ENCODE measurements around the gene TFF3. TPM values are rescaled to one million over a fixed set of nuclear protein-coding genes. Genes with fewer than 3 reads are reported as not detected.

TFF3 gene
- total RNA-seq, 2 experiments from 2014 or later = not detected

GRCh38 chr21:42272984-42273600 is 42.1 kb downstream of the TFF3 start:
- H3K36me3 ChIP-seq (ENCODE audit: insufficient read depth, low read length) = peaks cover 58% of the 10 kb centered on the region
- BruUV-seq (replicated peaks) = no TSS peak
- no peaks in the 10 kb centered on the region for H3K9me2 ChIP-seq (ENCODE audit: insufficient read depth, low read length)
- POLR2A ChIA-PET = no interaction called here
- H3K27ac ChIP-seq (ENCODE audit: low read depth, low read length, poor library complexity, severe bottlenecking) = no peak overlapping the region
- H3K4me3 ChIP-seq (ENCODE audit: low read depth, low read length, poor library complexity, severe bottlenecking) = no peak overlapping the region
- no peaks in the 10 kb centered on the region for H3K79me2 ChIP-seq (ENCODE audit: insufficient read depth, low read depth, low read length)
- intact Hi-C loops (cut with micrococcal nuclease; ENCODE audit: unreplicated experiment) = no loop called here
- no peaks in the 10 kb centered on the region for H4K20me1 ChIP-seq (ENCODE audit: insufficient read depth, low read length)
- no peak for TF ChIP-seq CTCF (conservative IDR thresholded peaks at IDR 0.05; ENCODE audit: low read length)
- TF ChIP-seq EZH2phosphoT487 (IDR thresholded peaks at IDR 0.05; ENCODE audit: borderline replicate concordance, low read depth, low read length) = no peak
- no peak overlapping the region for H2AFZ ChIP-seq (ENCODE audit: low read length)
- no peak overlapping the region for H3K4me2 ChIP-seq (ENCODE audit: low read length)
- no peak for DNase-seq (ENCODE audit: low spot score)
- H3K9me3 ChIP-seq (ENCODE audit: low read length) = no peaks in the 10 kb centered on the region
- CTCF ChIA-PET (ENCODE audit: unreplicated experiment) = no interaction called here
- H3K4me1 ChIP-seq (ENCODE audit: insufficient read depth, low read length, poor library complexity, severe bottlenecking) = no peaks in the 10 kb centered on the region

GRCh38 chr21:42272109-42272962 is 42.9 kb downstream of the TFF3 start:
- H3K36me3 ChIP-seq (ENCODE audit: insufficient read depth, low read length) = peaks cover 51% of the 10 kb centered on the region
- no peaks in the 10 kb centered on the region for H3K4me1 ChIP-seq (ENCODE audit: insufficient read depth, low read length, poor library complexity, severe bottlenecking)
- no peak overlapping the region for H3K4me3 ChIP-seq (ENCODE audit: low read depth, low read length, poor library complexity, severe bottlenecking)
- no TSS peak for BruUV-seq (replicated peaks)
- no peaks in the 10 kb centered on the region for H3K9me2 ChIP-seq (ENCODE audit: insufficient read depth, low read length)
- TF ChIP-seq EZH2phosphoT487 (IDR thresholded peaks at IDR 0.05; ENCODE audit: borderline replicate concordance, low read depth, low read length) = no peak
- TF ChIP-seq CTCF (conservative IDR thresholded peaks at IDR 0.05; ENCODE audit: low read length) = no peak
- no peaks in the 10 kb centered on the region for H3K9me3 ChIP-seq (ENCODE audit: low read length)
- H4K20me1 ChIP-seq (ENCODE audit: insufficient read depth, low read length) = no peaks in the 10 kb centered on the region; the same call in 1 of the 2 replicates
- DNase-seq (ENCODE audit: low spot score) = no peak
- no peak overlapping the region for H2AFZ ChIP-seq (ENCODE audit: low read length)
- peaks cover 4% of the 10 kb centered on the region; the same call in 1 of the 2 replicates for H3K79me2 ChIP-seq (ENCODE audit: insufficient read depth, low read depth, low read length)
- H3K27ac ChIP-seq (ENCODE audit: low read depth, low read length, poor library complexity, severe bottlenecking) = no peak overlapping the region
- ChIA-PET CTCF (ENCODE audit: unreplicated experiment) (no interaction called here), POLR2A (no interaction called here)
- no peak overlapping the region for H3K4me2 ChIP-seq (ENCODE audit: low read length)
- intact Hi-C loops (cut with micrococcal nuclease; ENCODE audit: unreplicated experiment) = no loop called here

GRCh38 chr21:42271065-42271464 is 44.1 kb downstream of the TFF3 start:
- no peak for TF ChIP-seq CTCF (conservative IDR thresholded peaks at IDR 0.05; ENCODE audit: low read length)
- Histone ChIP-seq H3K79me2 (ENCODE audit: insufficient read depth, low read depth, low read length) (peaks cover 7% of the 10 kb centered on the region; the same call in 1 of the 2 replicates), H3K4me3 (ENCODE audit: low read depth, low read length, poor library complexity, severe bottlenecking) (no peak overlapping the region), H2AFZ (ENCODE audit: low read length) (no peak overlapping the region), H3K9me3 (ENCODE audit: low read length) (no peaks in the 10 kb centered on the region), H3K36me3 (ENCODE audit: insufficient read depth, low read length) (peaks cover 39% of the 10 kb centered on the region), H3K4me2 (ENCODE audit: low read length) (no peak overlapping the region), H3K27ac (ENCODE audit: low read depth, low read length, poor library complexity, severe bottlenecking) (no peak overlapping the region), H3K9me2 (ENCODE audit: insufficient read depth, low read length) (no peaks in the 10 kb centered on the region), H3K4me1 (ENCODE audit: insufficient read depth, low read length, poor library complexity, severe bottlenecking) (no peaks in the 10 kb centered on the region), H4K20me1 (ENCODE audit: insufficient read depth, low read length) (no peaks in the 10 kb centered on the region; the same call in 1 of the 2 replicates)
- no peak for DNase-seq (ENCODE audit: low spot score)
- intact Hi-C loops (cut with micrococcal nuclease; ENCODE audit: unreplicated experiment) = no loop called here
- no TSS peak for BruUV-seq (replicated peaks)
- CTCF ChIA-PET (ENCODE audit: unreplicated experiment) = no interaction called here
- POLR2A ChIA-PET = interaction anchor here (1.1 kb wide), 1 partner anchor 28 kb away, joined by 3 read pairs; no protein-coding TSS in a partner anchor
